Hematopoietic multipotent progenitor cell treated with erythropoietin and hydrocortisone succinate and interleukin-3 and kit ligand, for 15 days (in vitro differentiated cells): ENCODE results near the gene ALOXE3.

ENCODE experiments used
- DNase-seq: peaks from one replicate; pipeline ENCODE4 v3.0.0-alpha.2; 2015; ENCODE audit warnings: low spot score

The ALOXE3 gene

GRCh38 chr17:8142158-8142886 is 24.0 kb upstream of the ALOXE3 start:
- no peak for DNase-seq

- DNase-seq, result no peak
Observed at GRCh38 chr17:8141741-8142140, 23.4 kb upstream of the ALOXE3 start.

- DNase-seq, result no peak
Observed at GRCh38 chr17:8141045-8141444, 22.7 kb upstream of the ALOXE3 start.

GRCh38 chr17:8140065-8141029 is 22.0 kb upstream of the ALOXE3 start:
- DNase-seq, result no peak

- DNase-seq, result peak; percentile 94
Observed at GRCh38 chr17:8138672-8139371, 20.5 kb upstream of the ALOXE3 start.

GRCh38 chr17:8138374-8138671 is 20.0 kb upstream of the ALOXE3 start:
- DNase-seq, result no peak

GRCh38 chr17:8137645-8138373 is 19.5 kb upstream of the ALOXE3 start:
- no peak for DNase-seq

GRCh38 chr17:8133941-8134340 is 15.6 kb upstream of the ALOXE3 start:
- no peak for DNase-seq

- DNase-seq, result no peak
Observed at GRCh38 chr17:8133399-8133798, 15.1 kb upstream of the ALOXE3 start.

- DNase-seq, result no peak
Observed at GRCh38 chr17:8131844-8132441, 13.6 kb upstream of the ALOXE3 start.

- no peak for DNase-seq
Observed at GRCh38 chr17:8128125-8128784, 9.9 kb upstream of the ALOXE3 start.

GRCh38 chr17:8126491-8127066 is 8.3 kb upstream of the ALOXE3 start:
- DNase-seq, result no peak

- no peak for DNase-seq
Observed at GRCh38 chr17:8125947-8126490, 7.7 kb upstream of the ALOXE3 start.

- DNase-seq, result peak; percentile 76
Observed at GRCh38 chr17:8125154-8125946, 7.0 kb upstream of the ALOXE3 start.

- DNase-seq, result no peak
Observed at GRCh38 chr17:8124350-8125153, 6.2 kb upstream of the ALOXE3 start.

- no peak for DNase-seq
Observed at GRCh38 chr17:8123695-8124349, 5.5 kb upstream of the ALOXE3 start, which contains the start of gene HES7. Gene HES7, minus strand, starts transcription at chr17:8124106. Its CDS starts 22 bp downstream, at chr17:8124084.

GRCh38 chr17:8122924-8123694 is 4.8 kb upstream of the ALOXE3 start:
- DNase-seq, result no peak
